GM23338 (cell line): ENCODE data around the gene KIF2C. TPM values are rescaled to one million over a fixed set of nuclear protein-coding genes. Genes with fewer than 3 reads are reported as not detected.
"Not testable (repeated sequence)": the region's sequence is repeated elsewhere in the genome, so short reads cannot be mapped to it uniquely, and the experiment has no call there.

Source experiments
- ATAC-seq: fragments of 200-7000 bp; cut with Tn5 transposase; 3 replicates; pipeline ENCODE4 v1.9.1; 2020
- DNase-seq: peaks from one replicate; pipeline ENCODE4 v3.0.0-alpha.2; 2015; ENCODE audit warnings: low spot score
- H2AFZ ChIP-seq: fragments of 200-600 bp; sonication (generic); 2 replicates; pipeline ENCODE4 v1.8.0; 2016; ENCODE audit warnings: antibody characterized with exemption, mild to moderate bottlenecking, moderate library complexity
- H3F3A ChIP-seq: fragments of 200-600 bp; sonication (generic); replicated peaks from 2 replicates; pipeline ENCODE4 v1.8.0; 2017; ENCODE audit warnings: antibody characterized with exemption, mixed run types, low read depth
- H3K27ac ChIP-seq: fragments of 200-600 bp; sonication (generic); 2 replicates; pipeline ENCODE4 v1.6.1; 2016; ENCODE audit warnings: low read depth
- H3K27me3 ChIP-seq: fragments of 200-600 bp; sonication (generic); 2 replicates; pipeline ENCODE4 v1.8.0; 2016; ENCODE audit warnings: mild to moderate bottlenecking, mixed run types, moderate library complexity; ENCODE audit not compliant: insufficient read depth
- H3K36me3 ChIP-seq: fragments of 200-600 bp; sonication (generic); 2 replicates; pipeline ENCODE4 v1.8.0; 2016; ENCODE audit warnings: mild to moderate bottlenecking; ENCODE audit not compliant: insufficient read depth
- H3K4me1 ChIP-seq: fragments of 200-600 bp; sonication (generic); 2 replicates; pipeline ENCODE4 v1.8.0; 2016; ENCODE audit warnings: mild to moderate bottlenecking, moderate library complexity; ENCODE audit not compliant: insufficient read depth
- H3K4me2 ChIP-seq: fragments of 200-600 bp; sonication (generic); 2 replicates; pipeline ENCODE4 v1.7.1; 2017; ENCODE audit warnings: mixed run types
- H3K4me3 ChIP-seq: fragments of 200-600 bp; sonication (generic); 2 replicates; pipeline ENCODE4 v1.6.1; 2016; ENCODE audit warnings: mixed run types
- H3K79me2 ChIP-seq: fragments of 200-600 bp; sonication (generic); replicated peaks from 2 replicates; pipeline ENCODE4 v1.8.0; 2017; ENCODE audit warnings: mild to moderate bottlenecking; ENCODE audit not compliant: insufficient read depth
- H3K9me2 ChIP-seq: fragments of 200-600 bp; sonication (generic); 2 replicates; pipeline ENCODE4 v1.8.0; 2017; ENCODE audit not compliant: insufficient read depth
- H4K20me1 ChIP-seq: fragments of 200-600 bp; sonication (generic); replicated peaks from 2 replicates; pipeline ENCODE4 v1.8.0; 2017; ENCODE audit warnings: mild to moderate bottlenecking; ENCODE audit not compliant: insufficient read depth
- H3K27ac Mint-ChIP-seq: 2 replicates; pipeline ENCODE4 v1.8.0; 2020; ENCODE audit warnings: inconsistent platforms, mild to moderate bottlenecking, moderate library complexity, mixed read lengths
- H3K27me3 Mint-ChIP-seq: 3 replicates; pipeline ENCODE4 v1.8.0; 2022; ENCODE audit warnings: low read depth, mild to moderate bottlenecking, moderate library complexity, mixed read lengths, inconsistent platforms; ENCODE audit not compliant: insufficient read depth, poor library complexity
- H3K36me3 Mint-ChIP-seq: 3 replicates; pipeline ENCODE4 v1.8.0; 2021; ENCODE audit warnings: low read depth, mild to moderate bottlenecking, inconsistent platforms, moderate library complexity, mixed read lengths
- H3K4me1 Mint-ChIP-seq: 3 replicates; pipeline ENCODE4 v1.8.0; 2020; ENCODE audit warnings: mild to moderate bottlenecking, inconsistent platforms, mixed read lengths
- H3K4me3 Mint-ChIP-seq: 3 replicates; pipeline ENCODE4 v1.8.0; 2021; ENCODE audit warnings: moderate library complexity, mild to moderate bottlenecking, inconsistent platforms, mixed read lengths
- H3K9me3 Mint-ChIP-seq: 3 replicates; pipeline ENCODE4 v1.8.0; 2020; ENCODE audit warnings: moderate library complexity, mild to moderate bottlenecking, inconsistent platforms, mixed read lengths
- CREB1 ChIP-seq: fragments of 250-450 bp; sonication (Bioruptor Pico); IDR thresholded peaks from 2 replicates; pipeline ENCODE4 v1.5.0; 2020; ENCODE audit warnings: low read depth, mild to moderate bottlenecking, moderate library complexity
- NANOG ChIP-seq: IDR thresholded peaks from 2 replicates; pipeline ENCODE4 v1.6.1; 2016; ENCODE audit warnings: antibody characterized with exemption, borderline replicate concordance
- ZNF462 ChIP-seq: fragments of 250-450 bp; sonication (Bioruptor Pico); IDR thresholded peaks from 2 replicates; pipeline ENCODE4 v1.5.0; 2020; ENCODE audit warnings: mild to moderate bottlenecking, moderate library complexity
- polyA plus RNA-seq: library from polyadenylated mRNA; unstranded; fragments of >200 nt; fragmentation: Nextera tagmentation; extraction: Ambion mirVana; gene quantifications from 2 replicates; pipeline ENCODE4 v1.2.1, GENCODE V29; 2016
- total RNA-seq: library from RNA; depleted of rRNA; stranded (reverse); fragments of >200 nt; shearing (Covaris generic); gene quantifications from 2 replicates; pipeline ENCODE4 v1.2.3, GENCODE V29; 2014
- TF ChIP-seq, protein P1 (sequence below), 2 experiments: fragments of 200-600 bp in 1 of 2; sonication (generic) in 1 of 2; conservative IDR thresholded peaks; 2 replicates each; pipeline versions ENCODE4 v1.5.1 to v1.6.1; 2016 to 2017; ENCODE audit warnings: antibody characterized with exemption in 2 of 2, low read depth in 2 of 2, mild to moderate bottlenecking in 2 of 2, moderate library complexity in 1 of 2

KIF2C gene
- total and polyA plus RNA-seq, 2 experiments from 2014 or later, result 38.0 to 62.9 TPM

- TF ChIP-seq, protein P1, sequence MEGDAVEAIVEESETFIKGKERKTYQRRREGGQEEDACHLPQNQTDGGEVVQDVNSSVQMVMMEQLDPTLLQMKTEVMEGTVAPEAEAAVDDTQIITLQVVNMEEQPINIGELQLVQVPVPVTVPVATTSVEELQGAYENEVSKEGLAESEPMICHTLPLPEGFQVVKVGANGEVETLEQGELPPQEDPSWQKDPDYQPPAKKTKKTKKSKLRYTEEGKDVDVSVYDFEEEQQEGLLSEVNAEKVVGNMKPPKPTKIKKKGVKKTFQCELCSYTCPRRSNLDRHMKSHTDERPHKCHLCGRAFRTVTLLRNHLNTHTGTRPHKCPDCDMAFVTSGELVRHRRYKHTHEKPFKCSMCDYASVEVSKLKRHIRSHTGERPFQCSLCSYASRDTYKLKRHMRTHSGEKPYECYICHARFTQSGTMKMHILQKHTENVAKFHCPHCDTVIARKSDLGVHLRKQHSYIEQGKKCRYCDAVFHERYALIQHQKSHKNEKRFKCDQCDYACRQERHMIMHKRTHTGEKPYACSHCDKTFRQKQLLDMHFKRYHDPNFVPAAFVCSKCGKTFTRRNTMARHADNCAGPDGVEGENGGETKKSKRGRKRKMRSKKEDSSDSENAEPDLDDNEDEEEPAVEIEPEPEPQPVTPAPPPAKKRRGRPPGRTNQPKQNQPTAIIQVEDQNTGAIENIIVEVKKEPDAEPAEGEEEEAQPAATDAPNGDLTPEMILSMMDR (conservative IDR thresholded peaks at IDR 0.05; ENCODE audit: low read depth in 2 of 2), result no peak
- TF ChIP-seq ZNF462 (no peak), NANOG (no peak), CREB1 (CRISPR knock-in tag) (no peak)
Observed at GRCh38 chr1:44760876-44761275, 21.2 kb downstream of the KIF2C start (continued).

- not testable (repeated sequence) for H3F3A ChIP-seq, ATAC-seq, H3K27ac Mint-ChIP-seq, H2AFZ ChIP-seq, H4K20me1 ChIP-seq, H3K27ac ChIP-seq, DNase-seq, H3K27me3 ChIP-seq, H3K4me1 Mint-ChIP-seq, H3K4me3 Mint-ChIP-seq, H3K9me2 ChIP-seq, H3K27me3 Mint-ChIP-seq, H3K4me3 ChIP-seq, H3K9me3 Mint-ChIP-seq, H3K4me1 ChIP-seq, H3K4me2 ChIP-seq, H3K79me2 ChIP-seq
- peaks cover 63% of the 10 kb centered on the region for H3K36me3 Mint-ChIP-seq
- H3K36me3 ChIP-seq, result peaks cover 37% of the 10 kb centered on the region
Observed at GRCh38 chr1:44766421-44766820, 26.8 kb downstream of the KIF2C start.
